Measurements from ENCODE around the gene CCL11. TPM values are rescaled to one million over a fixed set of nuclear protein-coding genes. Genes with fewer than 3 reads are reported as not detected.

Gene CCL11
- total RNA-seq, 1 experiment from 2014 or later: not detected

DNA sequence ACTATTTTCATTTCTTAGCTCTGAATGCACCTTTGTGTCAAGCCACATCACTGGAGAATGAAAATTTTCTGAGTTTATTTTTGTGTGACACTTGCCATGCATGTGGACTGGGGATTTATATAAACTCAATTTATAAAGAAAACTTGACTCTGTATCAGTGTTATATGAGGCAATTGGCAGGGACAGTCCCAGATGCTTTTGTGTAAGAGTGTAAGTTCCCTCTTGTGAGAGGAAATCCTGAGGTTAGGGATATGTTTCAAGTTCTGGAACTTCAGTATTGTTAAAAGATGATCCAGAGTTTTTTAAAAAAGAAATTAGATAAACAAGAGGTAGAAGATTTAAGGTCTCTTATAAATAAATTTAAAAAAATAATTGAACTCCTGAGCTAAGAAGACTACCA, 22.8 kb downstream of the CCL11 start:
- POLR2A ChIA-PET: no interaction called here

DNA sequence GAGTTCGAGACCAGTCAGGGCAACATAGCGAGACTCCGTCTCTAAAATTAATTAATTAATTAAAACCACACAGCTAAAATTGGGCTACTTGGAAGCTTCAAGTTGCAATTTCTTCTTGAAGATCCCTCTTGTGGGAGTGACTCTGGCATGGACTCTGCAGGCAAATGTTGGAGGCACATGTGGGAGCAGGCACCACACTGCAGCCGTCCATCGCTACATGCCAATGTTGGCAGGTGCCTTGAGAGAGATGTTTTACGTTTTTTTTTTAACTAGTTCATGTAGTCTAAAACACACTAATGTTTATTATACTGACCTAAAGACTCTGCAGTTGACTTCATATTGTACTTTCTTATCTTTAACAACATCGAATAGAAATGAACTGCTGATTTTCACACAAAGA, 25.7 kb downstream of the CCL11 start:
- no peak for TF ChIP-seq SIN3A (IDR thresholded peaks at IDR 0.05; ENCODE audit: borderline replicate concordance, insufficient read depth, low read depth, low read length)
- POLR2A ChIA-PET: no interaction called here
- Histone ChIP-seq H3K27me3 (ENCODE audit: control insufficient read depth, insufficient read depth, low read length) (no peaks in the 10 kb centered on the region), H3K27ac (ENCODE audit: low read length) (no peak overlapping the region), H3K9me3 (ENCODE audit: control insufficient read depth, insufficient read depth, low read depth, low read length) (no peaks in the 10 kb centered on the region), H3K4me1 (ENCODE audit: control insufficient read depth, insufficient read depth, low read length) (no peaks in the 10 kb centered on the region), H3K36me3 (ENCODE audit: control insufficient read depth, insufficient read depth, low read length) (no peaks in the 10 kb centered on the region), H3K4me3 (ENCODE audit: low read depth in 2 of 2, low read length in 2 of 2) (no peak overlapping the region)
- in situ Hi-C loops (cut with HindIII; ENCODE audit: low pct_unique_long_range_greater_than_20kb, low sequenced_read_pairs): no loop called here
- BruUV-seq (replicated peaks): no TSS peak
- no peak for ATAC-seq
- no peak for DNase-seq (ENCODE audit: low read depth, low spot score)
- CTCF ChIA-PET: no interaction called here
- intact Hi-C loops (cut with micrococcal nuclease; ENCODE audit: unreplicated experiment): no loop called here

More for the DNA sequence above, 22.8 kb downstream of the CCL11 start:
- Histone ChIP-seq H3K27me3 (ENCODE audit: control insufficient read depth, insufficient read depth, low read length) (no peaks in the 10 kb centered on the region), H3K9me3 (ENCODE audit: control insufficient read depth, insufficient read depth, low read depth, low read length) (no peaks in the 10 kb centered on the region), H3K4me3 (ENCODE audit: low read depth in 2 of 2, low read length in 2 of 2) (no peak overlapping the region), H3K4me1 (ENCODE audit: control insufficient read depth, insufficient read depth, low read length) (no peaks in the 10 kb centered on the region), H3K27ac (ENCODE audit: low read length) (no peak overlapping the region), H3K36me3 (ENCODE audit: control insufficient read depth, insufficient read depth, low read length) (no peaks in the 10 kb centered on the region)
- DNase-seq (ENCODE audit: low read depth, low spot score) (no peak), ATAC-seq (no peak)
- CTCF ChIA-PET: no interaction called here
- in situ Hi-C loops (cut with HindIII; ENCODE audit: low pct_unique_long_range_greater_than_20kb, low sequenced_read_pairs) (no loop called here), intact Hi-C loops (cut with micrococcal nuclease; ENCODE audit: unreplicated experiment) (loop anchor here (10.0 kb wide), 1 partner anchor 104 kb away; no protein-coding TSS in a partner anchor)
- TF ChIP-seq TCF7L2 (IDR thresholded peaks at IDR 0.05; ENCODE audit: low read depth, low read length): no peak
- TF ChIP-seq POLR2AphosphoS5 (IDR thresholded peaks at IDR 0.05; ENCODE audit: low read depth, low read length): no peak
- TF ChIP-seq SIN3A (IDR thresholded peaks at IDR 0.05; ENCODE audit: borderline replicate concordance, insufficient read depth, low read depth, low read length): no peak
- TF ChIP-seq, protein P1, sequence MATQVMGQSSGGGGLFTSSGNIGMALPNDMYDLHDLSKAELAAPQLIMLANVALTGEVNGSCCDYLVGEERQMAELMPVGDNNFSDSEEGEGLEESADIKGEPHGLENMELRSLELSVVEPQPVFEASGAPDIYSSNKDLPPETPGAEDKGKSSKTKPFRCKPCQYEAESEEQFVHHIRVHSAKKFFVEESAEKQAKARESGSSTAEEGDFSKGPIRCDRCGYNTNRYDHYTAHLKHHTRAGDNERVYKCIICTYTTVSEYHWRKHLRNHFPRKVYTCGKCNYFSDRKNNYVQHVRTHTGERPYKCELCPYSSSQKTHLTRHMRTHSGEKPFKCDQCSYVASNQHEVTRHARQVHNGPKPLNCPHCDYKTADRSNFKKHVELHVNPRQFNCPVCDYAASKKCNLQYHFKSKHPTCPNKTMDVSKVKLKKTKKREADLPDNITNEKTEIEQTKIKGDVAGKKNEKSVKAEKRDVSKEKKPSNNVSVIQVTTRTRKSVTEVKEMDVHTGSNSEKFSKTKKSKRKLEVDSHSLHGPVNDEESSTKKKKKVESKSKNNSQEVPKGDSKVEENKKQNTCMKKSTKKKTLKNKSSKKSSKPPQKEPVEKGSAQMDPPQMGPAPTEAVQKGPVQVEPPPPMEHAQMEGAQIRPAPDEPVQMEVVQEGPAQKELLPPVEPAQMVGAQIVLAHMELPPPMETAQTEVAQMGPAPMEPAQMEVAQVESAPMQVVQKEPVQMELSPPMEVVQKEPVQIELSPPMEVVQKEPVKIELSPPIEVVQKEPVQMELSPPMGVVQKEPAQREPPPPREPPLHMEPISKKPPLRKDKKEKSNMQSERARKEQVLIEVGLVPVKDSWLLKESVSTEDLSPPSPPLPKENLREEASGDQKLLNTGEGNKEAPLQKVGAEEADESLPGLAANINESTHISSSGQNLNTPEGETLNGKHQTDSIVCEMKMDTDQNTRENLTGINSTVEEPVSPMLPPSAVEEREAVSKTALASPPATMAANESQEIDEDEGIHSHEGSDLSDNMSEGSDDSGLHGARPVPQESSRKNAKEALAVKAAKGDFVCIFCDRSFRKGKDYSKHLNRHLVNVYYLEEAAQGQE (IDR thresholded peaks at IDR 0.05; ENCODE audit: insufficient read depth in 1 of 2, low read depth in 2 of 2, low read length in 1 of 2): no peak
- TF ChIP-seq, protein P2, sequence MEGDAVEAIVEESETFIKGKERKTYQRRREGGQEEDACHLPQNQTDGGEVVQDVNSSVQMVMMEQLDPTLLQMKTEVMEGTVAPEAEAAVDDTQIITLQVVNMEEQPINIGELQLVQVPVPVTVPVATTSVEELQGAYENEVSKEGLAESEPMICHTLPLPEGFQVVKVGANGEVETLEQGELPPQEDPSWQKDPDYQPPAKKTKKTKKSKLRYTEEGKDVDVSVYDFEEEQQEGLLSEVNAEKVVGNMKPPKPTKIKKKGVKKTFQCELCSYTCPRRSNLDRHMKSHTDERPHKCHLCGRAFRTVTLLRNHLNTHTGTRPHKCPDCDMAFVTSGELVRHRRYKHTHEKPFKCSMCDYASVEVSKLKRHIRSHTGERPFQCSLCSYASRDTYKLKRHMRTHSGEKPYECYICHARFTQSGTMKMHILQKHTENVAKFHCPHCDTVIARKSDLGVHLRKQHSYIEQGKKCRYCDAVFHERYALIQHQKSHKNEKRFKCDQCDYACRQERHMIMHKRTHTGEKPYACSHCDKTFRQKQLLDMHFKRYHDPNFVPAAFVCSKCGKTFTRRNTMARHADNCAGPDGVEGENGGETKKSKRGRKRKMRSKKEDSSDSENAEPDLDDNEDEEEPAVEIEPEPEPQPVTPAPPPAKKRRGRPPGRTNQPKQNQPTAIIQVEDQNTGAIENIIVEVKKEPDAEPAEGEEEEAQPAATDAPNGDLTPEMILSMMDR (IDR thresholded peaks at IDR 0.05): no peak
- no TSS peak for BruUV-seq (replicated peaks)

DNA sequence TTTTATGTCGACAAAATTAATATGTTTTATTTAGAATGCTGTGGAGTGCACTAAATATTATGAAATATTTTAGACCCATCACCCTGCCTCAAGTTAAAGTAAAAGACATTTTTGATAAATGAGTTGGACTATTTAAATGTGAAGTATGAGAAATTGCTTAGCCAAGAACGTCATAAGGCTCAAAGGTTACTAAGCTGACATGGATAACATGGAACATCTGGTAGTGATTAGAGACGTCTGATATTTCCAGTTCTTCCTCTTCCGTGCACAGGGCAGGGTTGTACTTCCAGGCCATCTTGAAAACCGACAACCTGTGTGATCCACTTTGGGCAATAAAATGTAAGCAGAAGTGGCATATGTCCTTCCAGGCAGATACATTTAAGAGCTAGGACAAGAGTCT, 26.5 kb downstream of the CCL11 start:
- DNase-seq (ENCODE audit: low read depth, low spot score): no peak
- CTCF ChIA-PET: no interaction called here
- Histone ChIP-seq H3K36me3 (ENCODE audit: control insufficient read depth, insufficient read depth, low read length) (no peaks in the 10 kb centered on the region), H3K4me1 (ENCODE audit: control insufficient read depth, insufficient read depth, low read length) (no peaks in the 10 kb centered on the region), H3K9me3 (ENCODE audit: control insufficient read depth, insufficient read depth, low read depth, low read length) (no peaks in the 10 kb centered on the region), H3K27ac (ENCODE audit: low read length) (no peak overlapping the region), H3K27me3 (ENCODE audit: control insufficient read depth, insufficient read depth, low read length) (no peaks in the 10 kb centered on the region), H3K4me3 (ENCODE audit: low read depth in 2 of 2, low read length in 2 of 2) (no peak overlapping the region)
- BruUV-seq (replicated peaks): no TSS peak
- no peak for ATAC-seq
- in situ Hi-C loops (cut with HindIII; ENCODE audit: low pct_unique_long_range_greater_than_20kb, low sequenced_read_pairs): no loop called here
- POLR2A ChIA-PET: no interaction called here
- TF ChIP-seq SIN3A (IDR thresholded peaks at IDR 0.05; ENCODE audit: borderline replicate concordance, insufficient read depth, low read depth, low read length) (no peak), POLR2AphosphoS5 (IDR thresholded peaks at IDR 0.05; ENCODE audit: low read depth, low read length) (no peak), TCF7L2 (IDR thresholded peaks at IDR 0.05; ENCODE audit: low read depth, low read length) (no peak)
- TF ChIP-seq, protein P2 (IDR thresholded peaks at IDR 0.05): no peak
- TF ChIP-seq, protein P1 (IDR thresholded peaks at IDR 0.05; ENCODE audit: insufficient read depth in 1 of 2, low read depth in 2 of 2, low read length in 1 of 2): no peak
- intact Hi-C loops (cut with micrococcal nuclease; ENCODE audit: unreplicated experiment): no loop called here

Data from Panc1 (cell line).